Ecto neural progenitor cell (in vitro differentiated cells): ENCODE measurements around the gene ZPLD1.

ENCODE experiments used
- DNase-seq: peaks from one replicate; pipeline ENCODE4 v3.0.0-alpha.2; 2018; ENCODE audit warnings: low spot score

The ZPLD1 gene

DNA sequence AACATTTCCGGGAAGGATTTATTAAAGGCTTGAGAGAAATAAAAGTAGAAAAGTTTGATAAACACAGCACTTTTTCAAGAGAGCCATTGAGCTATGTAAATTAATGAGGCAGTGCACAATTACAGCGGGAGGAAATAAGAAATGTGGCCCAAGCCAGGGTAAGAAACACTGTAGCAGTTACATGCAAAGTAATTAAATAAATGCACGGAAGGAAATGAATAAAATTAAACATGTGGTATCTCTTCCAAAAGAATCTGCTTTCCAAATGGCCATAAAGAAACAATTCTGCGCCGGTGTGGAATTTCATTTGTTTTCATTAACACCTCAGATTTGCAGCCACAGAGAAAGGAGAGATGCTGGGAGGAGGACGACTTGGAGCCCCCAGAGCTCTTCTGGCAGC is 35.3 kb downstream of the ZPLD1 start:
- DNase-seq = no peak

DNA sequence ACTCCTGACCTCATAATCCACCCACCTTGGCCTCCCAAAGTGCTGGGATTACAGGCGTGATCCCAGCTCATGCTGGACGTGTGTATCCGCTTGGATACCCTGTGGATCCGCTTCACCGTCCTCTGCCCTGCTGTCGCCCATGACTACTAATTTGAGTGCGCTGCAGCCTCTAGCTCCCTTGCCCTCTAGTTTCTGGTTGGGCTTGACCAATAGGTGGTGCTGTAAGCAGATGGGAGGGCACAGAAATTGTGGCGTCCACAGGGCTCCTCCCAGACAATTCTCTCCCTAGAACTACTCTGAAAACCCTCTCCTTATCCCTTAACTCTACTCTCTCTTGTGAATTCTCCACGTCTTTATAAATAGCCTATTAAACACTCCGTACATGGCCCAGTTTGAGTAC is 36.2 kb downstream of the ZPLD1 start:
- DNase-seq = no peak

GRCh38 chr3:102471491-102471890 is 36.7 kb downstream of the ZPLD1 start:
- no peak for DNase-seq

GRCh38 chr3:102473648-102474047 is 38.8 kb downstream of the ZPLD1 start:
- DNase-seq = no peak

DNA sequence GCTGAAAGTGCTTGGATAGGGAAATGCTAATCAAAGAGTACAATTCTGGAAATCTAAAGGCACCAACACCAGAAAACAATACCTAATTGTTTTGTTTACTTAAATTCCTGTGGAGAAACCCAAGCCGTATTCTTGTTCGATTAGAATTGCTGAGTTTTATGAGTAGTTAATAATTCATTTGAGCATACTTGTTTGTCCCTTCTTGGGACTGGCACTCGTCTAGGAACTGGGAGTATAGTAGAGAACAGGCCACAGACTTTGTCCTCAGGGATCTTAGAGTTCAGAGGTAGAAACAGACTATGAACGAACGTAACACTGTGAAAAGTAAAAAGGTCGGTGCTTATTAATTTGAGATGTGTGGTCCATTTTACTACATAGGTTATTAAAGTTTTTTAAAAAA is 39.4 kb downstream of the ZPLD1 start:
- DNase-seq = no peak

GRCh38 chr3:102476198-102476597 is 41.4 kb downstream of the ZPLD1 start:
- DNase-seq = no peak

- DNase-seq = no peak
Measured at GRCh38 chr3:102478160-102478559, 43.3 kb downstream of the ZPLD1 start.

DNA sequence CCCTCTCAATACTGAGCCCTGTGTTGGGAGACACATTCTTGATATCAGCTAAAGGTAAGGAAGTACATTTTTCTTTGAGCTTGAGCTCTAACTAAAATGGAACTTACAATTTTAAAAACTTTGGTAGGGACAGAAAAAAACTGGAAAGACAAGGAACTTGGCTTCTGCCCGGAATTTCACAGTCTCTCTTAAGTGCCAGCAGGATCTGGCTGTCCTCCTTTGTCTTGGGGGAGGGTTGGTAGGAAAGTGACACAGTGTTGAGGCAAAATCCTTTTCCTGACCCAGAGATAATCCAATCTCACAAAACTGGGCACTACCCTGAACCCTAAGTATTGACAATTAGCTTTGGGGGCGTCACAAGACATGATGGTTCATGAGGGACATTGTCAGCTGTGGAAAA is 45.3 kb downstream of the ZPLD1 start:
- DNase-seq = no peak

DNA sequence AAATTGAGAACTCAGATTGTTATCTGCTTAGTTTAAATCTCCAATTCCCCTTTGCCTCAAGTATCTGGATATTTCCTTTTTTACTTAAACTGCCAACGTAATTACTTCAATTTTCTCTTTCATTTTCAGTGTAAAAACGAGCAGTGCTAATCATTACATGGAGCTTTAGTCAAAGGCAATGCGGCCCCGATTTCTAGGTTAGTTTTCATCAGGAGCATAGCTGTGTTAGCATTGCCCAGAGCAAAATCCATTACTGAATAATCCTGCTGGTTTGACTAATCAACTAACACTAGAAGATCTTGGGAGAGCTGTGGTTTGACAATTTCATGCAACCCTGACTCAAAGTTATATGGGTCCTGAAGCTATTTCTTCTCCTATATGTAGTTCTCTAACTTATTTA is 46.2 kb downstream of the ZPLD1 start:
- DNase-seq = no peak

- no peak for DNase-seq
Measured at GRCh38 chr3:102483556-102483955, 48.7 kb downstream of the ZPLD1 start.

DNA sequence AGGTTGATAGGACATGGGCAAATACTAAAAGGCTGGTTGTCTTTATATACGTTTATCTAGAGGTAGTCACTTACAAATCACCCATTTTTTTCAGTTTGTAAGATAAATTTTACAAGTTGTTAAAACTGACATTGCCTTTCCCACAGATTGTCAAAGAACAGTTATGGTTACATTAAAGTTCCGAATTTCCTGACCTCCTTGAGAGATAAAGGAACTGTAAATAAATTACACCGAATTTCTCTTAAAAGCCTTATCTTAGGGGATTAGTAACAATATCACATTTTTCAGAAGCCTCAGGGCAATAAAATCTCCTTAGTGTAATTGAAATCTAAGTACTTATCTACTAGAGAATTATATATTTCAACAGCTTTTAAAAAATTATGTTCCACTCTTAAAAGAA is 49.5 kb downstream of the ZPLD1 start:
- no peak for DNase-seq

GRCh38 chr3:102485701-102486100 is 50.9 kb downstream of the ZPLD1 start:
- DNase-seq = no peak

DNA sequence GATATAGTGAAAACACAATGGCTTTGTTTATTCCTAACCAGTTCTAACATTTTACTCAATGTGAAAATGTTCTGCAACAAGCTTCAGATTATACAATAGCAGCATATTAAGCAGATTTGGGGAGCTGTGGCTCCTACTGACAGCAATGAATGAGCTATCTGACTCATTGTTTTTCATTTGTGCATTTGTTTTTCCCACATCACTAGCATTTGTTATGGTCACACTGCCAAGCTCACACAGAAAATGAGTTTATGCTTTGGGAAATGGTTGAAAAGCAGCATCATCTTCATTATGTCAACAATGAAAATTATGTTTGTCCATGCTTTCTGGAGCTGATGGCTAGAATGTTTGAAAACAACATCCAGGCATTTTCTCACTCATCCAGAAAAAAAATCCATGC is 53.5 kb downstream of the ZPLD1 start:
- no peak for DNase-seq

DNA sequence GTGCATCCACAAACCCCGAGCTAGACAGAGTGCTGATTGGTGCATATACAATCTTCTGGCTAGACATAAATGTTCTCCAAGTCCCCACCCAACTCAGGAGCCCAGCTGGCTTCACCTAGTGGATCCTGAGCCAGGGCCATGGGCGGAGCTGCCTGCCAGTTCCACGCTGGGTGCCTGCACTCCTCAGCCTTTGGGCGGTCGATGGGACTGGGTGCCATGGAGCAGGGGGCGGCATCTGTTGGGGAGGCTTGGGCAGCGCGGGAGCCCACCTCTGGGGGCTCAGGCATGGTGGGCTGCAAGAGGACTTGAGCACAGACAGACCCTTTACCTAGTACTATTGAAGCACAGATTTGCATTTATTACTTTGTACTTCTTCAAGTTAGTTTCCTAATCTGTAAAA is 57.5 kb downstream of the ZPLD1 start:
- no peak for DNase-seq

GRCh38 chr3:102497571-102497970 is 62.8 kb downstream of the ZPLD1 start:
- DNase-seq = no peak

DNA sequence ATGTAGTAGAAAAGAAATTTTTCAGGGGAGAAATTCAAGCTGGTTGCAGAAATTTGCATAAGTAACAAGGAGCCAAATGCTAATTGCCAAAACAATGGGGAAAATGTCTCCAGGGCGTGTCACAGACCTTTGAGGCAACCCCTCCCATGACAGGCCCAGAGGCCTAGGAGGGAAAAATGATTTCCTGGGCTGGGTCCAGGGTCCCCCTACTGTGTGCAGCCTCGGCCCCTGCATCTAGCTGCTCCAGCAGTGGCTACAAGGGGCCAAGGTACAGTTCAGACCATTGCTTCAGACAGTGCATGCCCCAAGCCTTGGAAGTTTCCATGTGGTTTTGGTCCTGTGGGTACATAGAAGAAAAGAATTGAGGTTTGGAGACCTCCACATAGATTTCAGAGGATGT is 70.7 kb downstream of the ZPLD1 start:
- no peak for DNase-seq

GRCh38 chr3:102510663-102511062 is 75.8 kb downstream of the ZPLD1 start:
- DNase-seq = no peak

GRCh38 chr3:102511168-102511567 is 76.4 kb downstream of the ZPLD1 start:
- DNase-seq = no peak

GRCh38 chr3:102511639-102512038 is 76.8 kb downstream of the ZPLD1 start:
- DNase-seq = no peak

DNA sequence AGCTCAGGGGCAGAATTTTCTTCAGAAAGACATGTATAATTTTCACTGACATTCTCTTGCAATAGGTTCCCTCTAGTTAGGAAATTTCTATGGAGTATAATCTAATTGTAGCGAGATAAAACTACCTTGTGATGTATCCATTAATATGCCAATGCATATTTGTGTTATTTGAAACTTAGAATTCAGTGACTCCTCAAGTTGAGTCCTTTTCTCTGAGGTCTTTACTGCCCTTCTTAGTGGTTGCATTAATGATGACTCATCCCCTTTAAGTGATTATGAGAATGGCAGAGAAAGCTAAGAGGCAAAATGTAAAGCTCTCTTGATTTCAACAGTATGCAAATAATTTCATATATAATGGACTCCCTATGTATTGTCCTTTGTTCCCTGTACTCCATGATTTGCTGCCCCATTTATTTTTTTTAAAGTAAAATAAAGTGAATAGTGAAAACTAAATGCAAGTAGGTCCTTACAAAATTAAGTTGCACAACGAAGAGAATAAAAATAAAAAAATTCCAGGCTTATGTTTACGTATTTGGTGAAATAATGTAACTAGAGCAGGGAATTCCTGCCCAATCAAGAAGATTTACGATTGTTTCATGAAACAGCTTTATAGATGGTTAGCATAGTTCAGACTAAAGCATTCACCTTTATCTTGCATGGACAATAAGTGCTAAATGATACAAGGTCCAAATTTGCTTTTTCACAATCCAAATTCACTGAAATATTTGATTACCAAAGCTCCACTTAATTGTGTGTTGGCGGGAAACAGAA is 78.1 kb downstream of the ZPLD1 start:
- no peak for DNase-seq

DNA sequence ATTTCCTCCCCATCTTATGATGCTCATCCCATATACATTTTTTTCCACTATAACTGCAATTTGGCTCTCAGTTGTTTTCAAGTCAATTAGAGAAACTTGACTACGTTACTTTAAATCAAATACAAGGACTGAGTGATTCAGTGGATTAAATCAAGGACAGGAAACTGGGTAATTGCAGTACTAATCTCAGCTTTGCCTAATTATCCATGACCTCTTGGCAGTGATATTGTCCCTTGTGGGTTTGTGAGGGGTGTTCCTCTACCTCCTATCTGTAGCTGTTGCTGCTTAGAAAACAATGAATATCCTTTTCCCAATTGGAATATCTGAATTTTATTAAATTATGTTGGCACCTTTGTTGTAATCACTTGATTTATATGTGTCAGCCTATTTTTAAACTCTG is 79.4 kb downstream of the ZPLD1 start:
- DNase-seq = no peak

GRCh38 chr3:102521246-102521645 is 86.4 kb downstream of the ZPLD1 start:
- no peak for DNase-seq

DNA sequence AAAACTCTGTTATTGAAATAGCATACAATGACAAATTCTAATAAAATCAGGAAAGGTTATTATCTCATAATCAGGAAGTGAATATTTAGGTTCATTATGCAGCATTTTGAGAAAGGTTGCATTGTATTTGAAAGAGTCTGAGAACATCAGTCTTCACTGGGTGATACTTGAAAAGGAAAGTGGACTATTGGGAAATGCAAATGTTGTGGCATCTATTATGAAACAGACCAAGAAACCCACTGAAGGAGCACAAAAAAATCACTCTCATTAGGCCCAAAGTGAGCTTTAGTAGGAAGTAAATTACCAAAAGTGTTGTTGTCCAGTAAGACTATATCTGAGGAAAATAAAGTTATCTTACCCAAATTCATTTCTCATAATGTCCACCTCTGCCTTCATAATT is 90.8 kb downstream of the ZPLD1 start:
- DNase-seq = no peak

DNA sequence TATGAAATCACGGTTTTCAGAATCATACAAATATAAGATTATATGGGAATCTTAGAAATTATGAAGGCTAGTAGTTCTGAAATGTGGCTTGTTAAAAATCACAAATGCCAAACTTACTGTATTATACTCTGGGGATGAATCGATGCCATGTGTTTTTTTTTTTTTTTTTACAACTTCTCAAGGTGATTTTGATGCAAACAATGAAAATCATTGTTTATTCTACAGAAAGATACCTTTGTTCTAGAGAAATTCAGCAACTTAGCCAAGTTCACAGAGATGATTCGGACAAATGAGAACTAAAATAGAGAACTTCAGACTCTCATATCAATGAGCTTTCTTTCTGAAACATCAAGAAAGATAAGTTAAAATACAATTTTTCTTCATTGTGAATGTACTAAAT is 92.0 kb downstream of the ZPLD1 start:
- DNase-seq = no peak

DNA sequence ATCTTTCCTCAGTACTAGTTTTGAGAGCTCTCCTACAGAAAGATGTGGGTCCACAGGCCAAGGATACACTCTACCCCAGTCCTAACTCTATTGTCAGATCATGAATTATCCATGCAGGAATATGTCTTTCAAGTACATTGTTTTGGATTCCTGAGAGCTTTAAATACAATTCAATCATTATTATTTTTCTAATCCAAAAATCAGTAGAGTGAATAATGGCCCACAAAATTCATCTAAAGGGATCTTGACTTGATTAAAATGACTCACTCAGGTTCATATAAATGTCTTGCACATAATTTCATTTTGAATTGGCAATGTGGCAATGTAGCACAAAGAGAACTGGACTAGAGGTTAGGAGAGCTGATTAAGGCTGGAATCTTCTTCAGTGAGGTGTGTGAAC is 93.9 kb downstream of the ZPLD1 start:
- no peak for DNase-seq
